GM12891 (cell line): ENCODE measurements around the gene TRIM41.

Experiments
- POLR2A ChIP-seq: IDR thresholded peaks from 2 replicates; pipeline ENCODE4 v1.6.1; 2011; ENCODE audit warnings: low read depth, low read length, control low read depth
- POLR2AphosphoS5 ChIP-seq: IDR thresholded peaks from 2 replicates; pipeline ENCODE4 v1.6.1; 2011; ENCODE audit warnings: low read depth, low read length, control low read depth
- POU2F2 ChIP-seq: IDR thresholded peaks from 2 replicates; pipeline ENCODE4 v1.6.1; 2011; ENCODE audit warnings: low read depth, mild to moderate bottlenecking, control low read depth, low read length, moderate library complexity
- TAF1 ChIP-seq: IDR thresholded peaks from 2 replicates; pipeline ENCODE4 v1.6.1; 2011; ENCODE audit warnings: low read depth, low read length, control low read depth

DNA sequence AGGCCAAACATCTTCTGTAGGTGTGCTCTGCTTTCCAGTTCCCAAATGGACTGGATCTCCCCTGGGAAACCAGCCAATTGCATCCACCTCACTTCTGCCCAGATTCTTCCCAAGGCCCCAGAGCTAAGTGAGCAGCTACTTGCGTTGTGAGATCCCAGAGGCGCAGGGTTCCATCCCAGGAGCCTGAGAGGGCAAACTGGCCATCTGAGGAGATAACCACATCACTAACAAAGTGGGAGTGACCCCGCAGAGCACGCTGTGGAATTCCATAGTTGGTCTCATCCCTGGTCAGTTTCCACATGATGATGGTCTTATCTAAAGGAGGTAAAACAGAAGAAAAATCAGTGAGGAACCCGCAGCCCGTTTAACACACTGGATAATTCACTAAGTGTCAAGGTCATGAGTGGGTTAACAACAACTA lies 19.0 kb downstream of the TRIM41 start:
- TF ChIP-seq POLR2AphosphoS5 = no peak
- TF ChIP-seq POLR2A = no peak
- TF ChIP-seq TAF1 = no peak
- TF ChIP-seq POU2F2 = no peak
